ENCODE measurements around the gene FRS2.

GRCh38 chr12:69601962-69602685 is 131.9 kb downstream of the FRS2 start:
- TF ChIP-seq, protein P1, sequence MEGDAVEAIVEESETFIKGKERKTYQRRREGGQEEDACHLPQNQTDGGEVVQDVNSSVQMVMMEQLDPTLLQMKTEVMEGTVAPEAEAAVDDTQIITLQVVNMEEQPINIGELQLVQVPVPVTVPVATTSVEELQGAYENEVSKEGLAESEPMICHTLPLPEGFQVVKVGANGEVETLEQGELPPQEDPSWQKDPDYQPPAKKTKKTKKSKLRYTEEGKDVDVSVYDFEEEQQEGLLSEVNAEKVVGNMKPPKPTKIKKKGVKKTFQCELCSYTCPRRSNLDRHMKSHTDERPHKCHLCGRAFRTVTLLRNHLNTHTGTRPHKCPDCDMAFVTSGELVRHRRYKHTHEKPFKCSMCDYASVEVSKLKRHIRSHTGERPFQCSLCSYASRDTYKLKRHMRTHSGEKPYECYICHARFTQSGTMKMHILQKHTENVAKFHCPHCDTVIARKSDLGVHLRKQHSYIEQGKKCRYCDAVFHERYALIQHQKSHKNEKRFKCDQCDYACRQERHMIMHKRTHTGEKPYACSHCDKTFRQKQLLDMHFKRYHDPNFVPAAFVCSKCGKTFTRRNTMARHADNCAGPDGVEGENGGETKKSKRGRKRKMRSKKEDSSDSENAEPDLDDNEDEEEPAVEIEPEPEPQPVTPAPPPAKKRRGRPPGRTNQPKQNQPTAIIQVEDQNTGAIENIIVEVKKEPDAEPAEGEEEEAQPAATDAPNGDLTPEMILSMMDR (IDR thresholded peaks at IDR 0.05) = no peak
- TF ChIP-seq POLR2A (IDR thresholded peaks at IDR 0.05) = no peak
